Measurements from ENCODE around the gene FOXP1.

FOXP1 gene

DNA sequence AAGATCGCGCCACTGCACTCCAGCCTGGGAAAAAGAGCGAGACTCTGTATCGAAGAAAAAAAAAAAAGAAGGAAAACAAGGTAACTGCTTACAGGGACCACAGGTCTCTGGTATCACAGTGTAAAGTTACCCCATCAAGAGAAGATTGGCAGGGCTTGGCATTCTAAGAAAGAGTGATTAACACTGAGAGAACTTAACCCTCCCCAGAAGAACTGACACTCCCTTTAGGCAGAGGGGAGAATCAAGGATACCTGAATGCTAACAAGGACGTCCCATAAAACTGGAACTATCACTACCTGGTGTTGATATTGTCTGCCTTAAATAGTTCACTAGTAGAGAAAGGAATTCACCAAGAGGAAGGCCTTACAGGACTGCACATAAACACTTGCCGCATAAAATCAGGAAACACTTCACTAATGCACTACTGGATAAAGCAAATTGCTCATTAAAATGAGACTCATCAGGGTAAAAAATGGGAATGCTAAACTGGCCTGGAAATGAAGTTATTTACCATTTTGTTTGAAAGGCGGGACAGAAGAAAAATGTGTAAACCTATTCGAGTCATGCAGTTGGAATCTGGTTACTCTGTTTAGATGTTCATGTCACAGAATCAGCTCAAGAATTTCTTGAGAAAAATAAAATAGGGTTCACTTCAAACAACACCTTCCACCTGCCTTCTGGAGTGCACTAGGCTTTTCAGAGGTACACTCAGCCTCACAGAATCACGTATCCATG lies 121.6 kb downstream of the FOXP1 start:
- Histone ChIP-seq H3K79me2 (ENCODE audit: insufficient read depth, low read length) (peaks cover 34% of the 10 kb centered on the region), H2AFZ (ENCODE audit: low read length) (no peak overlapping the region), H3K27me3 (ENCODE audit: insufficient read depth, low read length) (no peaks in the 10 kb centered on the region), H3K4me1 (ENCODE audit: insufficient read depth, low read length, severe bottlenecking) (peaks cover 56% of the 10 kb centered on the region), H4K20me1 (ENCODE audit: insufficient read depth, low read length) (no peaks in the 10 kb centered on the region), H3K27ac (ENCODE audit: low read depth, low read length, poor library complexity, severe bottlenecking) (no peak overlapping the region), H3K4me2 (ENCODE audit: low read length) (no peak overlapping the region), H3K9me2 (ENCODE audit: low read depth, low read length) (no peaks in the 10 kb centered on the region), H3K9ac (ENCODE audit: low read length) (no peak overlapping the region), H3F3A (ENCODE audit: insufficient read depth, low read length) (0 out of 2 replicates have a peak, but pooled peaks cover 5% of the 10 kb centered on the region), H3K4me3 (ENCODE audit: low read depth, low read length, poor library complexity, severe bottlenecking) (no peak overlapping the region), H3K9me3 (ENCODE audit: low read length) (no peaks in the 10 kb centered on the region), H3K36me3 (ENCODE audit: insufficient read depth, low read length) (peaks cover 24% of the 10 kb centered on the region; the same call in 1 of the 2 replicates)
- no peak for TF ChIP-seq EZH2 (IDR thresholded peaks at IDR 0.05; ENCODE audit: borderline replicate concordance, low read length)
- TF ChIP-seq, protein P1, sequence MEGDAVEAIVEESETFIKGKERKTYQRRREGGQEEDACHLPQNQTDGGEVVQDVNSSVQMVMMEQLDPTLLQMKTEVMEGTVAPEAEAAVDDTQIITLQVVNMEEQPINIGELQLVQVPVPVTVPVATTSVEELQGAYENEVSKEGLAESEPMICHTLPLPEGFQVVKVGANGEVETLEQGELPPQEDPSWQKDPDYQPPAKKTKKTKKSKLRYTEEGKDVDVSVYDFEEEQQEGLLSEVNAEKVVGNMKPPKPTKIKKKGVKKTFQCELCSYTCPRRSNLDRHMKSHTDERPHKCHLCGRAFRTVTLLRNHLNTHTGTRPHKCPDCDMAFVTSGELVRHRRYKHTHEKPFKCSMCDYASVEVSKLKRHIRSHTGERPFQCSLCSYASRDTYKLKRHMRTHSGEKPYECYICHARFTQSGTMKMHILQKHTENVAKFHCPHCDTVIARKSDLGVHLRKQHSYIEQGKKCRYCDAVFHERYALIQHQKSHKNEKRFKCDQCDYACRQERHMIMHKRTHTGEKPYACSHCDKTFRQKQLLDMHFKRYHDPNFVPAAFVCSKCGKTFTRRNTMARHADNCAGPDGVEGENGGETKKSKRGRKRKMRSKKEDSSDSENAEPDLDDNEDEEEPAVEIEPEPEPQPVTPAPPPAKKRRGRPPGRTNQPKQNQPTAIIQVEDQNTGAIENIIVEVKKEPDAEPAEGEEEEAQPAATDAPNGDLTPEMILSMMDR (IDR thresholded peaks at IDR 0.05; ENCODE audit: low read length): no peak

DNA sequence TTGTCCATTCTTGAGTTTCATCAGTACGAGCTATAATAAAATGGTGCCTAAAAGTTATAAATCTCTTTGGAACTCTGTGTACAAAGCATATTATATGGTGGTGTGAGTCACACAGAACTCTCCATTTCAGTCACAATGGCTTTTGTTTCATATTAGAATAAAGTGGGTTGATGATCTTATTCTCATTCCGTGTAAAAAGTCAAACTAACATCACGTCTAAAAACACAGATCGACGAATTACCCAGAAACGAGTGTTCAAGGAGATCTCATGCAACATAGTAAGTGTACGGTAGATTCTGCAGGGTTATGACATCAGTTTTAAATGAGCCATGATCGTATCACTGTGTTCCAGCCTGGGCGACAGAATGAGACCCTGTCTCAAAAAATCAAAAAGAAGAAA lies 122.4 kb downstream of the FOXP1 start:
- no peak overlapping the region for H2AFZ ChIP-seq (ENCODE audit: low read length)
- no peak overlapping the region for H3K9ac ChIP-seq (ENCODE audit: low read length)
- H3K4me2 ChIP-seq (ENCODE audit: low read length): no peak overlapping the region
- peaks cover 56% of the 10 kb centered on the region for H3K4me1 ChIP-seq (ENCODE audit: insufficient read depth, low read length, severe bottlenecking)
- no peak overlapping the region for H3K27ac ChIP-seq (ENCODE audit: low read depth, low read length, poor library complexity, severe bottlenecking)
- no peaks in the 10 kb centered on the region for H3K27me3 ChIP-seq (ENCODE audit: insufficient read depth, low read length)
- no peak overlapping the region for H3K4me3 ChIP-seq (ENCODE audit: low read depth, low read length, poor library complexity, severe bottlenecking)
- peaks cover 24% of the 10 kb centered on the region; the same call in 1 of the 2 replicates for H3K36me3 ChIP-seq (ENCODE audit: insufficient read depth, low read length)
- H3K9me3 ChIP-seq (ENCODE audit: low read length): no peaks in the 10 kb centered on the region
- peaks cover 41% of the 10 kb centered on the region for H3K79me2 ChIP-seq (ENCODE audit: insufficient read depth, low read length)
- no peaks in the 10 kb centered on the region for H4K20me1 ChIP-seq (ENCODE audit: insufficient read depth, low read length)
- TF ChIP-seq, protein P1 (IDR thresholded peaks at IDR 0.05; ENCODE audit: low read length): no peak
- no peak for TF ChIP-seq EZH2 (IDR thresholded peaks at IDR 0.05; ENCODE audit: borderline replicate concordance, low read length)
- H3K9me2 ChIP-seq (ENCODE audit: low read depth, low read length): no peaks in the 10 kb centered on the region
- H3F3A ChIP-seq (ENCODE audit: insufficient read depth, low read length): 0 out of 2 replicates have a peak, but pooled peaks cover 5% of the 10 kb centered on the region

DNA sequence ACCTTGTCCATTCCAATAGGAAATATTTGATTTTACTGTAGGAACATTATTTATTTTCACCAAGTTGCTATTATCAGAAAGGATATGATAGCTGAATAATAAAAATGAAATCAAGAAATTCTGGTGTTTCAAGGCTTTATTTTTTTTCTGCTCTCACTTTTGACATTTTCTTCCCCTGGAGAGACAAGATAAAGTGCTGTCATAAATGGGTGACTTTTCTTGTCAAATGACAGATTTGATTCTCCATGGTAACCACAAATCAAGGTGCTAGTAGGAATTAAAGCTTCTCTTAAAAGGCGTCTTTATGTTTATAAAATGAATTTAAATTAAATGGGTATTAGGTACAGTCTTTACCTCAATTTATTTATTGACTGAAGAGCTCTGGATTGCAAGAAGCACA lies 124.6 kb downstream of the FOXP1 start:
- Histone ChIP-seq H3K9ac (ENCODE audit: low read length) (peak overlapping the region; percentile 9; the same call in 1 of the 2 replicates), H3K79me2 (ENCODE audit: insufficient read depth, low read length) (peaks cover 51% of the 10 kb centered on the region)
- TF ChIP-seq EZH2 (IDR thresholded peaks at IDR 0.05; ENCODE audit: borderline replicate concordance, low read length): no peak
- TF ChIP-seq, protein P1 (IDR thresholded peaks at IDR 0.05; ENCODE audit: low read length): no peak

More for the DNA sequence above, 124.6 kb downstream of the FOXP1 start:
- Histone ChIP-seq H2AFZ (ENCODE audit: low read length) (no peak overlapping the region), H3K4me3 (ENCODE audit: low read depth, low read length, poor library complexity, severe bottlenecking) (no peak overlapping the region), H3K36me3 (ENCODE audit: insufficient read depth, low read length) (peaks cover 24% of the 10 kb centered on the region; the same call in 1 of the 2 replicates), H4K20me1 (ENCODE audit: insufficient read depth, low read length) (no peaks in the 10 kb centered on the region), H3K9me2 (ENCODE audit: low read depth, low read length) (no peaks in the 10 kb centered on the region), H3K9me3 (ENCODE audit: low read length) (no peaks in the 10 kb centered on the region), H3K4me2 (ENCODE audit: low read length) (peak overlapping the region; percentile 64; the same call in 1 of the 2 replicates), H3F3A (ENCODE audit: insufficient read depth, low read length) (0 out of 2 replicates have a peak, but pooled peaks cover 5% of the 10 kb centered on the region), H3K4me1 (ENCODE audit: insufficient read depth, low read length, severe bottlenecking) (peaks cover 60% of the 10 kb centered on the region), H3K27ac (ENCODE audit: low read depth, low read length, poor library complexity, severe bottlenecking) (peak overlapping the region; percentile 85), H3K27me3 (ENCODE audit: insufficient read depth, low read length) (no peaks in the 10 kb centered on the region)
